HG03066 (cell line): ENCODE data around the gene CD151.

Source experiments
- ATAC-seq: cut with Tn5 transposase; IDR thresholded peaks from one replicate; pipeline ENCODE4 v1.9.1; 2021; ENCODE audit warnings: low read depth; ENCODE audit not compliant: unreplicated experiment

The CD151 gene

GRCh38 chr11:796565-797295 lies 36.0 kb upstream of the CD151 start:
- no peak for ATAC-seq

- peak; percentile 53 for ATAC-seq
These were observed 35.3 kb upstream of the CD151 start for GRCh38 chr11:797296-798092.

- peak; percentile 45 for ATAC-seq
These were observed 34.5 kb upstream of the CD151 start, which contains the start of gene SLC25A22 for GRCh38 chr11:798093-798713. Gene SLC25A22 (minus strand): TSS chr11:798281. CDS start chr11:795006, 3,275 bp downstream.

GRCh38 chr11:799641-800316 lies 33.0 kb upstream of the CD151 start:
- no peak for ATAC-seq

- ATAC-seq = no peak
These were observed 32.3 kb upstream of the CD151 start for GRCh38 chr11:800473-800872.

GRCh38 chr11:801097-801780 lies 31.5 kb upstream of the CD151 start:
- ATAC-seq = no peak

- ATAC-seq = no peak
These were observed 30.6 kb upstream of the CD151 start for GRCh38 chr11:802018-802617.

GRCh38 chr11:802693-803466 lies 29.9 kb upstream of the CD151 start:
- ATAC-seq = no peak

- no peak for ATAC-seq
These were observed 29.3 kb upstream of the CD151 start for GRCh38 chr11:803467-803742.

- no peak for ATAC-seq
These were observed 28.8 kb upstream of the CD151 start for GRCh38 chr11:803770-804598.

- no peak for ATAC-seq
These were observed 28.2 kb upstream of the CD151 start for GRCh38 chr11:804599-804964.

- ATAC-seq = no peak
These were observed 24.1 kb upstream of the CD151 start for GRCh38 chr11:808427-809286.

GRCh38 chr11:809287-810039 lies 23.3 kb upstream of the CD151 start, which contains the start of gene RPLP2:
Gene RPLP2 (plus strand): TSS chr11:809967. CDS start chr11:810235, 268 bp downstream.
- peak; percentile 72 for ATAC-seq

GRCh38 chr11:810040-810567 lies 22.6 kb upstream of the CD151 start:
- no peak for ATAC-seq

- no peak for ATAC-seq
These were observed 21.1 kb upstream of the CD151 start for GRCh38 chr11:811446-812245.

- no peak for ATAC-seq
These were observed 20.4 kb upstream of the CD151 start for GRCh38 chr11:812390-812789.
